Measurements from ENCODE around the gene UBE2Z.
"Not testable (repeated sequence)": the region's sequence is repeated elsewhere in the genome, so short reads cannot be mapped to it uniquely, and the experiment has no call there.

UBE2Z gene

GRCh38 chr17:48928876-48929811, 20.9 kb downstream of the UBE2Z start:
- CTCF ChIA-PET = interaction anchor here (1.1 kb wide), 1 partner anchor 103 kb away, joined by 3 read pairs; no protein-coding TSS in a partner anchor
- no peak for DNase-seq (ENCODE audit: low spot score)
- TF ChIP-seq, protein P1, sequence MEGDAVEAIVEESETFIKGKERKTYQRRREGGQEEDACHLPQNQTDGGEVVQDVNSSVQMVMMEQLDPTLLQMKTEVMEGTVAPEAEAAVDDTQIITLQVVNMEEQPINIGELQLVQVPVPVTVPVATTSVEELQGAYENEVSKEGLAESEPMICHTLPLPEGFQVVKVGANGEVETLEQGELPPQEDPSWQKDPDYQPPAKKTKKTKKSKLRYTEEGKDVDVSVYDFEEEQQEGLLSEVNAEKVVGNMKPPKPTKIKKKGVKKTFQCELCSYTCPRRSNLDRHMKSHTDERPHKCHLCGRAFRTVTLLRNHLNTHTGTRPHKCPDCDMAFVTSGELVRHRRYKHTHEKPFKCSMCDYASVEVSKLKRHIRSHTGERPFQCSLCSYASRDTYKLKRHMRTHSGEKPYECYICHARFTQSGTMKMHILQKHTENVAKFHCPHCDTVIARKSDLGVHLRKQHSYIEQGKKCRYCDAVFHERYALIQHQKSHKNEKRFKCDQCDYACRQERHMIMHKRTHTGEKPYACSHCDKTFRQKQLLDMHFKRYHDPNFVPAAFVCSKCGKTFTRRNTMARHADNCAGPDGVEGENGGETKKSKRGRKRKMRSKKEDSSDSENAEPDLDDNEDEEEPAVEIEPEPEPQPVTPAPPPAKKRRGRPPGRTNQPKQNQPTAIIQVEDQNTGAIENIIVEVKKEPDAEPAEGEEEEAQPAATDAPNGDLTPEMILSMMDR (conservative IDR thresholded peaks at IDR 0.05; ENCODE audit: low read depth) = no peak
- H3K27ac ChIP-seq = no peak overlapping the region
- POLR2A ChIA-PET (ENCODE audit: low non-redundant PET) = interaction anchor here (0.5 kb wide), 1 partner anchor 14 kb away, joined by 3 read pairs; no protein-coding TSS in a partner anchor

GRCh38 chr17:48929812-48930165, 21.6 kb downstream of the UBE2Z start:
- ChIA-PET POLR2A (ENCODE audit: low non-redundant PET) (interaction anchor here (0.5 kb wide), 1 partner anchor 14 kb away, joined by 3 read pairs; no protein-coding TSS in a partner anchor), CTCF (interaction anchor here (1.1 kb wide), 1 partner anchor 103 kb away, joined by 3 read pairs; no protein-coding TSS in a partner anchor)
- DNase-seq (ENCODE audit: low spot score) = no peak
- no peak overlapping the region for H3K27ac ChIP-seq
- TF ChIP-seq, protein P1 (conservative IDR thresholded peaks at IDR 0.05; ENCODE audit: low read depth) = no peak

DNA sequence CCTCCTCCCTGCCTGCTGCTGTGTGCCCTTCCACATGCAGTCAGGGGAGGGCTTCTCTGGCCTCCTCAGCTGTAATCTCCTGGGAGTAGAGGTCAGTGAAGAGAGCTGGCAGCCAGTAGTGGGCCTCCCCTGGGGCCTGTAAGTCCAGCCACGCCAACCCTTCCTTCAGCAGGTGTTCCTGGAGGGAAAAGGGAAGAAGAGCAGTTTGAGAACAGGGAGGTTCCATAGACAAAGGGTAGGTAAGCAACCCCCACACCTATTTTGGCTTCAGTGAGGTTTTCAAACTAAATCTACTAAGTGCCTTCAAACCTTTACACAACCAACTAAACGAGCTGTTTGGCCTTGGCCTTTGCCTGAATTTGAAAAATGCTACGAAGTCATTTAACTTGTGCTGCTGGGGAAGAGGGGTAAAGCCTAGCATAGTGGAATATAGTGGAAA, 22.2 kb downstream of the UBE2Z start:
- H3K27ac ChIP-seq = peak overlapping the region; percentile 48
- no peak for DNase-seq (ENCODE audit: low spot score)
- TF ChIP-seq, protein P1 (conservative IDR thresholded peaks at IDR 0.05; ENCODE audit: low read depth) = no peak
- ChIA-PET POLR2A (ENCODE audit: low non-redundant PET) (interaction anchor here (0.6 kb wide), 1 partner anchor 13 kb away, joined by 3 read pairs; no protein-coding TSS in a partner anchor), CTCF (no interaction called here)

DNA sequence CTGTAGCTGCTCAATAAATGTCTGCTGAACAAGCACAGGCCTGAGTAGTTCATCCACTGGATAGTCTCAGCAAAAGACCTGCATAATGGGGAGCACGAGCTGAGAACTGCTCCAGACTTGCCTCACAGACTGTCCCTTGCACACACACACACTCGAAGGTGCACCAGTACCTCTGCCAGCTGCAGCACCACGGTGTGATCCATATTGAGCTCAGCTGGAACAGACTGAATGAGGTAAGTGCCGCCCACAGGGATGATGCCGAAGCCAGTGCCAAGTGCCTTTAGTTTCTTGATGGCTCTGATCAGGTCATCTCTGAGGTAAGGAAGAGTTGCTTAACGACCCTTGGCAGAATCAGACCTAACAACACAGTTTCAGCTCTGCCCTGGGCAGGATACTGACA, 24.8 kb downstream of the UBE2Z start:
- DNase-seq (ENCODE audit: low spot score) = no peak
- CTCF ChIA-PET = interaction anchor here (1.0 kb wide), 2 partner anchors 98 to 100 kb away, joined by 3 read pairs; no protein-coding TSS in a partner anchor
- POLR2A ChIA-PET (ENCODE audit: low non-redundant PET) = interaction anchor here (0.6 kb wide), 1 partner anchor 18 kb away, joined by 3 read pairs; no protein-coding TSS in a partner anchor
- TF ChIP-seq, protein P1 (conservative IDR thresholded peaks at IDR 0.05; ENCODE audit: low read depth) = no peak
- peak overlapping the region; percentile 47 for H3K27ac ChIP-seq

DNA sequence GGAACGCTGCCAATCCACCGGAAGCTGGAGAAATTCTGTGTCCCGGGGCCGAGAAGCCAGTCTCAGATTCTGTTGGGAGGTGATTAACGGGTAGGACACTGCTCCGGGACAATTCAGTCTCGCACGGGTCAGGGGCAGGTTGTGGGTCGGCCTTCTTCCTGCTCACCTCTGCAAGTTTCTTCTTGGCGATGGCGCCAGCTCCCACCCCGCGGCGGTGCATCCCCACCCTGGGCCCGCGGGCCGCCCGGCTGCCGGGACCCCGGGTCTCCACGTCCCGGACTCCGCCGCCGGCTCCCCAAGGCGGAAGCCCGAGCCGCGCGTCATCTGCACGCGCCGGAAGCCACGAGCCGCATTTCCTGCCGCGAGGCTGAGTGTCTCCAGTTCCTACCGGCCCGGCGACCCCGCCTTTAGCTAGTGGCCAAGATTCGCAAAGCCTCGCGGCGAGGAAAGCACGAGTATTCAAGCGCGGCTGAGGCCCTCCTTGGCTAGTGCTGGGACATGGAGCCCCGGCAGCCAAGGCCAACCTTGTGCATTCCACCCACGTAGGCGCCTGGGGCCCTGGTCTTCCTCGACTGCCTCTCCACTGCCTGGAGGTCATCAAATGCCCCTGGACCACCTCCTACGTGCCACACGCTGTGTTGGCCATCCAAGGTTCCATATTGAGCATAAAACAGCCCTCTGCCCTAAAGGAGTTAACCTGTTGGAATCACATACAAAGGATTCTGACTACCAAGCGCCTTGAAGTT, 36.5 kb downstream of the UBE2Z start, which contains the start of gene SNF8:
Gene SNF8, minus strand, starts transcription at position 328 of the 746 bp plus-strand sequence. Its CDS starts 108 bp downstream, at position 220.
- ChIA-PET CTCF (interaction anchor here (0.9 kb wide), 1 partner anchor 88 kb away, joined by 3 read pairs; no protein-coding TSS in a partner anchor), POLR2A (ENCODE audit: low non-redundant PET) (interaction anchor here (0.5 to 0.6 kb wide), 2 partner anchors 52 to 86 kb away, joined by 3 to 4 read pairs; partner anchors contain the start of gene ATP5MC1)
- peak within 1 kb of the TSS; percentile 84 for H3K27ac ChIP-seq
- TF ChIP-seq, protein P1 (conservative IDR thresholded peaks at IDR 0.05; ENCODE audit: low read depth) = no peak
- DNase-seq (ENCODE audit: low spot score) = peak; percentile 95

GRCh38 chr17:48945261-48945651, 37.0 kb downstream of the UBE2Z start:
- DNase-seq (ENCODE audit: low spot score); CTCF ChIA-PET: not testable (repeated sequence)
- peak overlapping the region; percentile 84 for H3K27ac ChIP-seq
- POLR2A ChIA-PET (ENCODE audit: low non-redundant PET) = interaction anchor here (0.5 to 0.6 kb wide), 2 partner anchors 52 to 85 kb away, joined by 3 to 4 read pairs; partner anchors contain the start of gene ATP5MC1
